Upper lobe of left lung (tissue), 4 donors: ENCODE measurements around the gene TBX21.

ENCODE experiments used
- POLR2A ChIP-seq, 4 donors: fragments of 450-650 bp; IDR thresholded peaks; one replicate each; pipeline ENCODE4 v1.5.1; 2016 to 2017; ENCODE audit warnings: antibody characterized with exemption in 4 of 4, mild to moderate bottlenecking in 2 of 4
- POLR2AphosphoS5 ChIP-seq, 2 donors: sonication (generic); formaldehyde crosslinking; IDR thresholded peaks; one replicate each; pipeline ENCODE4 v1.5.1; 2017; ENCODE audit warnings: antibody characterized with exemption in 2 of 2
- TF ChIP-seq, protein P1 (sequence below), 6 experiments: fragments of 450-650 bp in 4 of 6; fragments of 200-600 bp in 2 of 6; sonication (generic) in 2 of 6; IDR thresholded peaks; one replicate each; pipeline ENCODE4 v1.5.1; 2016 to 2019; ENCODE audit warnings: antibody characterized with exemption in 6 of 6

DNA sequence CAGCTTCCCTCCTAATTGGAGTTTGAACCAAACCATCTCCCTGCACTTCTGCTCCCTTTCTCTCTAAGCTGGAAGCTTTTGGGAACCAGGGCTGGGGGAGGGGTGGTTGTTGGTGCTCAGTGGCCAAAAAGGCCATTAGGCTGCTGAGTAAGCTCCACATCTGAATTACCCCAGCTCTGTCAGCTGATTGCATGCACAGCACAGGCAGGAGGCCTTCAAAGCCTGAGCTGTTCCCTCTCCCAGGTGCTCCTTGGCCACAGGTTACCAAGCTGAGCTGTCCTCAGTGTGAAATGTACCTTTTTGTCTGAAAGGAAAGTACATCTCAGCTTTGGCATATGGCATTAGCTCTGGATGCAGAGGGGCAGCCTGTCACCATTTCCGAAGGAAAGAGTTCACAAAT lies 45.3 kb upstream of the TBX21 start:
- TF ChIP-seq, protein P1, sequence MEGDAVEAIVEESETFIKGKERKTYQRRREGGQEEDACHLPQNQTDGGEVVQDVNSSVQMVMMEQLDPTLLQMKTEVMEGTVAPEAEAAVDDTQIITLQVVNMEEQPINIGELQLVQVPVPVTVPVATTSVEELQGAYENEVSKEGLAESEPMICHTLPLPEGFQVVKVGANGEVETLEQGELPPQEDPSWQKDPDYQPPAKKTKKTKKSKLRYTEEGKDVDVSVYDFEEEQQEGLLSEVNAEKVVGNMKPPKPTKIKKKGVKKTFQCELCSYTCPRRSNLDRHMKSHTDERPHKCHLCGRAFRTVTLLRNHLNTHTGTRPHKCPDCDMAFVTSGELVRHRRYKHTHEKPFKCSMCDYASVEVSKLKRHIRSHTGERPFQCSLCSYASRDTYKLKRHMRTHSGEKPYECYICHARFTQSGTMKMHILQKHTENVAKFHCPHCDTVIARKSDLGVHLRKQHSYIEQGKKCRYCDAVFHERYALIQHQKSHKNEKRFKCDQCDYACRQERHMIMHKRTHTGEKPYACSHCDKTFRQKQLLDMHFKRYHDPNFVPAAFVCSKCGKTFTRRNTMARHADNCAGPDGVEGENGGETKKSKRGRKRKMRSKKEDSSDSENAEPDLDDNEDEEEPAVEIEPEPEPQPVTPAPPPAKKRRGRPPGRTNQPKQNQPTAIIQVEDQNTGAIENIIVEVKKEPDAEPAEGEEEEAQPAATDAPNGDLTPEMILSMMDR (IDR thresholded peaks at IDR 0.05), result no peak
- no peak for TF ChIP-seq POLR2A (IDR thresholded peaks at IDR 0.05)
- no peak for TF ChIP-seq POLR2AphosphoS5 (IDR thresholded peaks at IDR 0.05)
